Immature natural killer cell (primary cell): ENCODE measurements around the gene PDZRN4. TPM values are rescaled to one million over a fixed set of nuclear protein-coding genes. Genes with fewer than 3 reads are reported as not detected.

Experiments
- DNase-seq, 3 donors: peaks; one replicate each; pipeline ENCODE4 v3.0.0; 2022; ENCODE audit warnings: mixed read lengths in 1 of 3
- H3K27ac Mint-ChIP-seq, 6 donors: one replicate each; pipeline ENCODE4 v1.8.0; 2020; ENCODE audit warnings: mixed read lengths in 6 of 6, mild to moderate bottlenecking in 5 of 6, inconsistent platforms in 4 of 6, moderate library complexity in 3 of 6
- H3K27me3 Mint-ChIP-seq, 3 donors: one replicate each; pipeline ENCODE4 v1.8.0; 2020 to 2021; ENCODE audit warnings: low read depth in 3 of 3, mild to moderate bottlenecking in 3 of 3, mixed read lengths in 3 of 3, moderate library complexity in 3 of 3, inconsistent platforms in 1 of 3
- H3K36me3 Mint-ChIP-seq, 3 donors: one replicate each; pipeline ENCODE4 v1.8.0; 2020; ENCODE audit warnings: mixed read lengths in 3 of 3, inconsistent platforms in 2 of 3, mild to moderate bottlenecking in 2 of 3
- H3K4me1 Mint-ChIP-seq, 2 donors: one replicate each; pipeline ENCODE4 v1.8.0; 2020; ENCODE audit warnings: inconsistent platforms in 2 of 2, mild to moderate bottlenecking in 2 of 2, mixed read lengths in 2 of 2, moderate library complexity in 1 of 2
- H3K4me3 Mint-ChIP-seq, 5 donors: one replicate each; pipeline ENCODE4 v1.8.0; 2020; ENCODE audit warnings: mild to moderate bottlenecking in 5 of 5, mixed read lengths in 5 of 5, inconsistent platforms in 3 of 5, moderate library complexity in 3 of 5
- H3K9me3 Mint-ChIP-seq, 6 donors: one replicate each; pipeline ENCODE4 v1.8.0; 2020; ENCODE audit warnings: mild to moderate bottlenecking in 6 of 6, mixed read lengths in 6 of 6, inconsistent platforms in 4 of 6, moderate library complexity in 3 of 6
- polyA plus RNA-seq, 3 donors: library from polyadenylated mRNA; unstranded; fragments of 300-500 nt; fragmentation: Illumina TruSeq; gene quantifications; one replicate each; pipeline ENCODE4 v1.2.3, GENCODE V29; 2021

Gene PDZRN4
- polyA plus RNA-seq, 3 donors from 2014 or later: not detected

DNA sequence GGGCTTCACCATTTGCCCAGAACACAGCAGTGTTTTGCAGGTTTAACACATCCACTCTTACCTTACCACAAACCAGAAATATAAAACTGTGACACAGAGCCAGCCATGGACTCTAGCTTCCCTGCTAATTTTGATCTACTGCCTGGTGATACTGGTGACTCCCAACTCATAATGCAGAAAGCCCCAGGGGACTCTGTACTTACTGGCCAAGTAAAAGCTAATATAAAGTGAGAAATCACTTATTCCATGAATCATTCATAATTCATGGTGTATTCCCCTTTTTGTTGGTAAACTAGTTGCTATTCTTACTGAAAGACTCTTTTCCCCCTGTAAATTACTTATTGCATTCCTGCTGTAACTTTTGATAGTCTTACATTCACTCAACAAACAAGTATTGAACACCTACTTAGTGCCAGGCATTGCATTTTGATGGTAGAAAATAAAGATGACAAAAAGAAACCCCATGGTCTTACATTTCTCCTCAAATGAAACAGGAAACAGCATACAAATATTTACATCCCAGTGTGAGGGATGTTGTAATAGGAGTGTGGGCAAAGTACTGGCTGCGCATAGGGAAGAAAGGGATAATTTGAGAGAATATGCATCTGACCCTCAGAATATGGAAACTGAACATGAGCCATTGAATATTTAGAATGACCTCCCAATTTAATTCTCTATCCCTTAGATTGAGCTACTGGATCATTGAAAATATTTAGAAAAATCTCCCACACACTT lies 279.6 kb downstream of the PDZRN4 start:
- Mint-ChIP-seq H3K4me1 (no peaks in the 10 kb centered on the region), H3K27ac (no peak overlapping the region), H3K4me3 (no peak overlapping the region), H3K27me3 (peaks cover 2 to 5% (median 2%) of the 10 kb centered on the region in 3 donors), H3K36me3 (no peaks in the 10 kb centered on the region), H3K9me3 (peaks cover 0 to 8% (median 0%) of the 10 kb centered on the region in 6 donors)
- DNase-seq: no peak

DNA sequence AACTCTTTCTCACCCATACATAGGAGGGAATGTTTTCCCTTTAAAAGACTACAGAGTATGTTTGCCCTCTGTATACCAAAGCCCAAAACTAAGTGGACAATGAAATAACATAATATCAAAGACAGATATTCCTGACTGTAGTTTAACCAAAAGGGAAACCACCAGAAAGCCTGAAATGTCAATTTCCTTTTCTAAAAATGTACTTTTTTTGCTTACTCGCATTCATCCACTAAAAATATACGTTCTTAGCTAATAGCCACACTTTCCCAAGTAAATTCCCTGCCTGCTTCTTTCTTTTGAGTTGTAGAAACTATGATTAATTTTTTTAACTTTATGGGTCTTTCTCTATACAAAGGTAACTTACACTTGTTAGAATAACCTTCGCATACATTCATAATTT lies 280.2 kb downstream of the PDZRN4 start:
- Mint-ChIP-seq H3K36me3 (no peaks in the 10 kb centered on the region), H3K27ac (no peak overlapping the region), H3K27me3 (peaks cover 2 to 5% (median 2%) of the 10 kb centered on the region in 3 donors), H3K4me3 (no peak overlapping the region), H3K4me1 (no peaks in the 10 kb centered on the region), H3K9me3 (peaks cover 0 to 8% (median 0%) of the 10 kb centered on the region in 6 donors)
- DNase-seq: no peak

DNA sequence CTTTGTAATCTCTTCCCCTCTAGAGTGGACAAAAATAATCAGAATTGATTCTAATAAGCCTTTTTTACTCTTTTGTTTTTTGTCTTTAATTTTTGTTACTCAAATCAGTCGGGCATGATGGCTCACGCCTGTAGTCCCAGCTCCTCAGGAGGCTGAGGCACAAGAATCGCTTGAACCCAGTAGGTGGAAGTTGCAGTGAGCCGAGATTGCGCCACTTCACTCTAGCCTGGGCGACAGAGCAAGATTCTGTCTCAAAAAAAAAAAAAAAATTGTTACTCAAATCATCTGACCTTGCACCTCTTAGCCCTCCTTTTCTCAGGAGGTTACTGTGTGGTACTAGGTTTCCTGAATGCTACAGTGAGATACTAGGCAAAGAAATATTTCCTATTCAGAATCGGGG lies 280.6 kb downstream of the PDZRN4 start:
- H3K4me3 Mint-ChIP-seq: no peak overlapping the region

DNA sequence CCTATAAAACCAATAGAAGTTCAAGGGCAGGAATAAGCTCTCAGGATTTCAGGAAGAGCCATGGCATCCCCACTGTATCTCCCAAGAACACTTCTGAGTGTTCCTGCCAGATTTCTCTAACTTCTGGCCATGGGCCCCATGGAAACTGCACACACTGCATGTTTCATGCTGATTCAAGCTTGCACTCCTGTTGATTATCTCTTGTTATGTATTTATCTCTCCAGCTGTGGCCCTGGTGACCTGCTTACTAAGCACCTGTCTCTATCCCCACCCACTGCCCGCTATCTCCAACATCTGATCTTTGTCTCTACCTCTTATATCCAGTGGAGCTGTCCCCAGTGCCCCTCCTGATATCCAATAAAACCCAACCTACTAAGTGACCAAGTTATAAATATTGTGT lies 285.3 kb downstream of the PDZRN4 start:
- H3K27me3 Mint-ChIP-seq: peaks cover 2 to 7% (median 3%) of the 10 kb centered on the region in 3 donors
- no peaks in the 10 kb centered on the region for H3K4me1 Mint-ChIP-seq
- no peaks in the 10 kb centered on the region for H3K36me3 Mint-ChIP-seq
- DNase-seq: no peak
- peaks cover 0 to 2% (median 0%) of the 10 kb centered on the region in 6 donors for H3K9me3 Mint-ChIP-seq
- no peak overlapping the region for H3K27ac Mint-ChIP-seq
- no peak overlapping the region for H3K4me3 Mint-ChIP-seq

More for the DNA sequence above, 280.6 kb downstream of the PDZRN4 start:
- H3K9me3 Mint-ChIP-seq: peaks cover 0 to 8% (median 0%) of the 10 kb centered on the region in 6 donors
- no peaks in the 10 kb centered on the region for H3K36me3 Mint-ChIP-seq
- H3K27me3 Mint-ChIP-seq: peaks cover 2 to 5% (median 3%) of the 10 kb centered on the region in 3 donors
- H3K4me1 Mint-ChIP-seq: no peaks in the 10 kb centered on the region
- DNase-seq: no peak
- no peak overlapping the region for H3K27ac Mint-ChIP-seq

DNA sequence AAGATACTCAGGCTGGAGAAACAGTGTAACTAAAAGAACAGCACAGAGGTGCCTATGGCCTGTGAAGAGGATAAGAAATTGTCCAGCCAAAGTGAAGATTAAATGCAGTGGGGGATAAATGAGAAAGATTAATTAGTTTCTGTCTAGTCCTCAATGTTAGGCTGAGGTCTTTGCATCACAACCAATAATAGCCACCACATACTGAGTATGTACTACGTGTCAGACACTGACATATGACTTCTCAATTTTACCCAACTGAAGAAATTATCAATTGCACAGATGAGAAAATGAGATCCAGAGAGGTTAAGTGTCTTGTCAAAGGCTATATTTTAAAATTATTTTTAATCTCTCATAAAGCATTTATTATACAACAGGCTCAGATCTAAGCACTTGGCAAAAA lies 285.9 kb downstream of the PDZRN4 start:
- peaks cover 2 to 7% (median 3%) of the 10 kb centered on the region in 3 donors for H3K27me3 Mint-ChIP-seq
- no peaks in the 10 kb centered on the region for H3K36me3 Mint-ChIP-seq
- H3K4me1 Mint-ChIP-seq: no peaks in the 10 kb centered on the region
- H3K4me3 Mint-ChIP-seq: no peak overlapping the region
- H3K9me3 Mint-ChIP-seq: peaks cover 0 to 5% (median 0%) of the 10 kb centered on the region in 6 donors
- no peak for DNase-seq
- no peak overlapping the region for H3K27ac Mint-ChIP-seq

DNA sequence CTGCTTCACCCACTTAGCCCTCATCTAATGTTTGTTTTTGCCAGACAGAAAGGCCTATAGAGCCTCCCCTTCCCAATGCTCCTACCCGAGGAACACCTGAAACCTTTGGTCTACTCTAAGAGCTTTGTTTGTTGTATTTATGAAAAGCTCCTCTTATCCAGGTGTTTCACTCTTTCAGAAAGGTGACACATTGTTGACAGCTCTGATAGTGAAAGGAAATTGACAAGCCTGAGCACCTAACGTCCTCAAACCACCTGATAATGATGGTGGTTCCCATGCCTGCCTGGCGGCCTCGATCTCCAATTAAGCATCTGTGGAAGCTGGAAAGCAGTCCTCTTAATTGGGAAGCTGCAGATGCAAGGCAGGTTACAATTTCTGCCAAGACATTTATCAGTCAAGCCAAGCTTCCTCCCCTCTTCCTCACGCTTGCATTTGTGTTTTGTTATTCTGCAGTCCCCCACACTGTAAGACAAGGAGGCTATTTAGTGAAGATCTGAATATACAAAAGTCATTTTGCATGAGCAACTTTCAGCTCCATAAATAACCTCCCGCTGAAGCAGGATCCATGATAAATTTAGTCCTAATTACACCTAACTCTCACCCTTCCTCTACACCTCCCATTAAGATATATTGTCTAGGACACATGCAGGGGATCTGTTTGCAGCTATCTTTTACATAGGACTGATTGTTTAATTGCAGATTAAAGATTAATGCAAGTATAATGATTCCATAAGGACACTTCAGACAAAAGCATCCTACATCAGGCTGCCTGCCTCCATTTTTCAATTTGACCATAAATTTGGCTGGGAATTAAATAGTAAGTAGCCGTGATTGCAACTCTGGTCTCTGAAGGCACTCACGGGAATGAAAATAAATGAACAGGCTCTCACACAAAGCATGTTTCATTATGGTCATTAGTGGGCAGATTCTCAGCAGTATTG lies 288.6 kb downstream of the PDZRN4 start:
- DNase-seq: no peak
- peaks cover 0 to 11% (median 0%) of the 10 kb centered on the region in 6 donors for H3K9me3 Mint-ChIP-seq
- no peak overlapping the region for H3K27ac Mint-ChIP-seq
- H3K4me1 Mint-ChIP-seq: no peaks in the 10 kb centered on the region
- no peak overlapping the region for H3K4me3 Mint-ChIP-seq
- H3K27me3 Mint-ChIP-seq: peaks cover 0 to 8% (median 3%) of the 10 kb centered on the region in 3 donors
- H3K36me3 Mint-ChIP-seq: no peaks in the 10 kb centered on the region

DNA sequence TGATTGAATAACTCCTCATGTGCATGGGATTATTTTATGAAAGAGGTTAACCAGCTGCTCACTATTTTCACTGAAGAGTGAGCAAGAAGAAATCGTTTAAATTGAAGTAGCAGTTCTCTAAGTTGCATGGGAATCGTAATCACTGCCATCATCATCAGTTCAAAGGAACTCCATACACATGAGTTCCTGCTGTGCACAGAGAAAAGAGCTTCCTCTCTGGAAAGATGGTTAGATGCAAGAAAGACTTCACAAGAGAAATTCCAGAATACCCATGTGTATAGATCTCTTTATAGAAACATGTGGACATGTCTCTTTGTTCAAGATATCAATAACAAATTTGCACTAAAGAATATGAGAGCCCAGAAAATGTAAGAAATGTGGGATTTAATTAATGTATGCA lies 291.3 kb downstream of the PDZRN4 start:
- Mint-ChIP-seq H3K4me3 (no peak overlapping the region), H3K9me3 (peaks cover 0 to 11% (median 1%) of the 10 kb centered on the region in 6 donors), H3K27me3 (peaks cover 0 to 10% (median 0%) of the 10 kb centered on the region in 3 donors), H3K36me3 (no peaks in the 10 kb centered on the region), H3K4me1 (no peaks in the 10 kb centered on the region), H3K27ac (no peak overlapping the region)
- DNase-seq: no peak

DNA sequence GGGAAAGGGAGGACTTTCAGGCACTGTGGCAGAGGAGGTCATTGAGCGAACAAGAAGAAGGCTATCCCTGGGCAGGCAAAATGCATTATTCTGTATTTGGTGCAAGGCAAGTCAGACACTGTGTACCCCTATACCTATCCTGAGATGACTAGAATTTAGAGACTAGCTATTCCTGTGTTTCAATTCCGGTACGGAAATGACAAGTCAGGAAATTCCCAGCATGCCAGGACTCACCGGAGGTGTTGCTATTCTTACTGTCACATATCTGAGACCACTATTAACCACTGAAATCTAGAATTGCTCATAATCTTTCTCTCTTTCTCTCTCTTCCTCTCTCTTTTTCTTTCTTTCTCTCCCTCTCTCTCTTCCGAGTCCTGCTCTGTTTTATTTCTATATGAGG lies 297.1 kb downstream of the PDZRN4 start:
- no peak for DNase-seq
- Mint-ChIP-seq H3K4me3 (no peak overlapping the region), H3K27ac (no peak overlapping the region), H3K27me3 (peaks cover 0 to 2% (median 2%) of the 10 kb centered on the region in 3 donors), H3K9me3 (peaks cover 0 to 6% (median 2%) of the 10 kb centered on the region in 6 donors), H3K4me1 (no peaks in the 10 kb centered on the region), H3K36me3 (no peaks in the 10 kb centered on the region)

DNA sequence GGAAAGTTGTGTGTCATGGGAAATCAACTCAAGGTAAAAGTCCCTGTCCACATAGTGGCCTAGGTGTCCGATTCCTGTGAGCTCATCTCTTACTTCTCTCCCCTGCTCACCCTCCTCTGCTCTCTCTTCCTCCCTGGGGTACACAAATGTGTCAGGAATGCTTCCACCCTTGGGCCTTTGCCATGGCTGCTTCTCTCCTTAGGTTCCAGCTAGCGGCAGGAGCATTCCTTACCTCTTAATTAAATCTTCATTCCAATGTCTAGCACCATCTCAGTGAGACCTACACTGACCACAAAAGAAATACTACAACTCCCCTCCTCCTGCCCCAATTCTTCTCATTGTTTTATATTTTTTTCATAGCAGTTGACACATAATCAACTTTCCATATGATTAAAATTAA lies 298.6 kb downstream of the PDZRN4 start:
- no peak for DNase-seq

DNA sequence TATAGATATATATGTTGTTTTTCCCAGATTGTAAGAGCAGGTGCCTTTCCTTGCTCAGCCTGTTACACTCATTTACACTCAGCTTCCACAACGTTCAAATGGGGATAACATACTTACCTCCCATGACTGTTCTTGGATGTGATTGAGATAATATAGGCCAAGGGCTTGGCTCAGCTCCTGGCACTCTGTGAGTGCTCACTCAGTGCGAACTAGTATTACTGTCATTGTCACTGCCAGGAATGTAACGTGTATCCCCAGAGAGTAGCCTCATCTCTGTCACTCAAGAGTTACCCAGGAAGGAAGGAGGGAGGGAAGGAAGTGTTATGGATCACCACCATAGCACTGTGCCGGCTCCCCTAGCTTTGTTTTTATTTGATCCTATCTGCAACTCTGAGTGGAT lies 307.9 kb downstream of the PDZRN4 start:
- peaks cover 0 to 9% (median 2%) of the 10 kb centered on the region in 6 donors for H3K9me3 Mint-ChIP-seq
- H3K36me3 Mint-ChIP-seq: no peaks in the 10 kb centered on the region
- no peak overlapping the region for H3K4me3 Mint-ChIP-seq
- H3K27ac Mint-ChIP-seq: no peak overlapping the region
- peaks cover 0 to 3% (median 0%) of the 10 kb centered on the region in 3 donors for H3K27me3 Mint-ChIP-seq
- DNase-seq: no peak
- no peaks in the 10 kb centered on the region for H3K4me1 Mint-ChIP-seq

More for the DNA sequence above, 298.6 kb downstream of the PDZRN4 start:
- Mint-ChIP-seq H3K4me3 (no peak overlapping the region), H3K27ac (no peak overlapping the region), H3K27me3 (peaks cover 0 to 2% (median 2%) of the 10 kb centered on the region in 3 donors), H3K9me3 (peaks cover 0 to 5% (median 0%) of the 10 kb centered on the region in 6 donors), H3K4me1 (no peaks in the 10 kb centered on the region), H3K36me3 (no peaks in the 10 kb centered on the region)

DNA sequence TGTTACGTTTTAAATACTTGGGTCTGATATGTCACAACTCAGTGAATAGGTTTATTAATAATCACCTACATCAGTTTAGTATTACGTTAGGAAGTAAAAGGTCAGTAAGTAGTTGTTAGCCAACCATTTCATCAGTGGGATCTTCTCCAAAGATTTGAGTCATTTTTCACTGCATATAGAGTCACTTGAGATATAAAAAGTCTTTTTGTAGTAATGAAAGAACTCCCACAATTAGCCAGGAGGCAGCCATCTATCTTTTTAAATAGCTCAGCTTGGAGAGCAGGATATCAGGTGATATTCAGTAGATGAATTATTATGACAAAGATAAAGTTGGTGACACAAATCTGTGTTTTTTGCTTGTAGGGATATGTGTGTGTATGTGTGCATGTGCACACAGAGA lies 309.3 kb downstream of the PDZRN4 start:
- Mint-ChIP-seq H3K27ac (no peak overlapping the region), H3K4me1 (no peaks in the 10 kb centered on the region), H3K9me3 (peaks cover 0 to 9% (median 2%) of the 10 kb centered on the region in 6 donors), H3K27me3 (peaks cover 0 to 3% (median 0%) of the 10 kb centered on the region in 3 donors), H3K4me3 (no peak overlapping the region), H3K36me3 (no peaks in the 10 kb centered on the region)
- DNase-seq: no peak

DNA sequence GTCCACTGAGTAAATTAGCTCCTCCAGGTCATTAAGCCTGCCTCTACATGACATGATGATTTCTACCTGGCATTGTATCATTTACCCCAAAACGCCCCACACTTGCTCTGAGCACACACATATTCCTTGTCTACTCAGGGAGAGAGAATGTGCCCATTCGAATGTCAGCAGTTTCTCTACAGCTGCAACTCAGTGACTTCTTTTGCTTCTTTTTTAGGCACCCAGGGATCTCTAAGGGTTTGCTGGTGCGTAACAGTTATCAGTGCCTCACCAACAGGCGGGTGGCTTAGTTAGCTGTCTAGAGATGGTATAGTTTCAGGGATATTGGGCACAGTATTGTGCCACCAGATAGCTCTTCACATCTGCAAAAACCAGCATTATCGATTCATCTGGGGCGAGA lies 316.9 kb downstream of the PDZRN4 start:
- Mint-ChIP-seq H3K4me1 (no peaks in the 10 kb centered on the region), H3K36me3 (no peaks in the 10 kb centered on the region), H3K4me3 (no peak overlapping the region), H3K27ac (no peak overlapping the region), H3K27me3 (no peaks in the 10 kb centered on the region), H3K9me3 (no peaks in the 10 kb centered on the region)
- no peak for DNase-seq

DNA sequence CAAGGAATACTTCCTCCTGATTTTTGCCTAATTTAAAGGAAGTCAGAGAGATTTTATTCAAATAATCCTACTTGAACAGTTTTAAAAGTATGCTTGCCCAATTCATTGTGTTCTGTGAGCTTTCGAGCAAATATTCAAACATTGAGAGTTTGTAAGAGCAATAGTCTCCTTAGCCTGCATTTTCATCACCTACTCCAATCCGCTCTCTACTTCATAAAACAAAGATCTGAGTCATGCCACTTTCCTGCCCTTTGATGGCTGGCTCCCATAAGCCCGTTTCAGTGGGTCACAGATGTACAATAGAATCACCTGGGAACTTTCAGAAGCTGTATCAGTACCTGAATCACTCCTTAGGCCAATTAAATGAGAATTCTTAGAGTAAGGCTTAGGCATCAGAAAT lies 319.2 kb downstream of the PDZRN4 start:
- H3K9me3 Mint-ChIP-seq: peaks cover 0 to 2% (median 0%) of the 10 kb centered on the region in 6 donors
- no peak overlapping the region for H3K27ac Mint-ChIP-seq
- no peak for DNase-seq
- H3K4me3 Mint-ChIP-seq: no peak overlapping the region
- H3K4me1 Mint-ChIP-seq: no peaks in the 10 kb centered on the region
- H3K27me3 Mint-ChIP-seq: peaks cover 0 to 1% (median 0%) of the 10 kb centered on the region in 3 donors
- no peaks in the 10 kb centered on the region for H3K36me3 Mint-ChIP-seq
